HTERT RPE-1 (cell line): ENCODE data around the gene ASB10.

Experiments used
- in situ Hi-C: fragments of 300-500 bp; cut with MboI; formaldehyde crosslinking; loops from 4 replicates; pipeline ENCODE4 v1.14.3; 2020; ENCODE audit warnings: low sequenced_read_pairs

The ASB10 gene

GRCh38 chr7:151166629-151167196 is 20.3 kb downstream of the ASB10 start:
- in situ Hi-C loops, result no loop called here

GRCh38 chr7:151161757-151162156 is 25.3 kb downstream of the ASB10 start:
- in situ Hi-C loops, result no loop called here

- in situ Hi-C loops, result no loop called here
Observed at GRCh38 chr7:151157645-151158329, 29.3 kb downstream of the ASB10 start.

GRCh38 chr7:151152643-151153513 is 34.2 kb downstream of the ASB10 start:
- in situ Hi-C loops, result no loop called here

GRCh38 chr7:151150388-151150787 is 36.7 kb downstream of the ASB10 start:
- in situ Hi-C loops, result no loop called here

- in situ Hi-C loops, result no loop called here
Observed at GRCh38 chr7:151148319-151149259, 38.5 kb downstream of the ASB10 start.

GRCh38 chr7:151146761-151147160 is 40.3 kb downstream of the ASB10 start:
- in situ Hi-C loops, result no loop called here

- in situ Hi-C loops, result no loop called here
Observed at GRCh38 chr7:151144387-151144786, 42.7 kb downstream of the ASB10 start.

GRCh38 chr7:151143261-151144015 is 43.6 kb downstream of the ASB10 start:
- in situ Hi-C loops, result no loop called here

- in situ Hi-C loops, result no loop called here
Observed at GRCh38 chr7:151142686-151143040, 44.4 kb downstream of the ASB10 start.

GRCh38 chr7:151141855-151142685 is 45.0 kb downstream of the ASB10 start:
- in situ Hi-C loops, result no loop called here

GRCh38 chr7:151141311-151141854 is 45.7 kb downstream of the ASB10 start:
- in situ Hi-C loops, result no loop called here

- in situ Hi-C loops, result no loop called here
Observed at GRCh38 chr7:151140826-151141225, 46.2 kb downstream of the ASB10 start.

GRCh38 chr7:151139791-151140190 is 47.3 kb downstream of the ASB10 start:
- in situ Hi-C loops, result no loop called here

GRCh38 chr7:151139071-151139790 is 47.8 kb downstream of the ASB10 start:
- in situ Hi-C loops, result no loop called here

- in situ Hi-C loops, result no loop called here
Observed at GRCh38 chr7:151138153-151138851, 48.7 kb downstream of the ASB10 start.

GRCh38 chr7:151137791-151138152 is 49.3 kb downstream of the ASB10 start:
- in situ Hi-C loops, result no loop called here
